Measurements from ENCODE around the gene FHOD3. TPM values are rescaled to one million over a fixed set of nuclear protein-coding genes. Genes with fewer than 3 reads are reported as not detected.

FHOD3 gene
- polyA plus RNA-seq, 3 donors = 0.89 to 7.6 (median 2.9) TPM

DNA sequence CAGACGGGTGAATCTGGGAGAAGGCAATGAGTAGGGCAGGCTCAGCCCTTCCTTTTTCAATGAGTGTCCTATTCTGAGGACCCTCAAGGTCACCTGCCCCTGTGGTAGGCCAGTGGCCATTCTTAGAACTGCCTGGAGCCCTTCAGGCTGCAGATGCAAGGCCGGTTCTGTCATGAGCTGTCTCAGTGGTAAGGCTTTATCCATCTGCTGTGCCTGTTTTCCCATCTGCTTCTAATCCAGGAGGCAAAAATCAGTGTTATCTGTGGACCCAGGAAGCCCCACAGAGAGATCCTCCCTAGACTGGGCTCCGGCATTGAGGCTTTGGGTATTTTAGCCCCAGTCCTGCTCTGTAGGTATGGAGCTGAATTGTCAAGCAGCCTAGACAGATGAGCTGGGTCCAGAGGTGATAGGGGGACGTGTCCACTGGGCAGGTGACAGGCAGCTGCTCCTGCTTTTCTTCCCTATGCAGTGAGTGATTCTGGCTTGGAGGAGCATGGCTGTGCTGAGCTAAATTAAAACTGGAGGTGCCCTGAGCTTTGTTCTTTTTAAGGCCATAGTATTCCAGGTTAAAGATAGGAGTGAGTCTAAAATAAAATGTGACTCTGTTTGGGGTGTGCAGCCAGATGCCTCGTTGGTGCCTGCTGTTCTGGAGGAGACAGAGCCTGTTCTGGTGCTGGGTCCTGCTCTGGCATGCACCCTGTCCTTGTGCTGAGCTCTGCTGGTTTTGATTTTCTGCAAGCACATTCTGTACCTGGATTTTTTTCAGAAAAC, 92.5 kb downstream of the FHOD3 start:
- no peak overlapping the region for H3K27ac ChIP-seq (ENCODE audit: low read depth, low read length)
- WGBS, 3 donors = 63 to 81% (median 80%) methylated on average over 5 of the region's 5 CpGs

DNA sequence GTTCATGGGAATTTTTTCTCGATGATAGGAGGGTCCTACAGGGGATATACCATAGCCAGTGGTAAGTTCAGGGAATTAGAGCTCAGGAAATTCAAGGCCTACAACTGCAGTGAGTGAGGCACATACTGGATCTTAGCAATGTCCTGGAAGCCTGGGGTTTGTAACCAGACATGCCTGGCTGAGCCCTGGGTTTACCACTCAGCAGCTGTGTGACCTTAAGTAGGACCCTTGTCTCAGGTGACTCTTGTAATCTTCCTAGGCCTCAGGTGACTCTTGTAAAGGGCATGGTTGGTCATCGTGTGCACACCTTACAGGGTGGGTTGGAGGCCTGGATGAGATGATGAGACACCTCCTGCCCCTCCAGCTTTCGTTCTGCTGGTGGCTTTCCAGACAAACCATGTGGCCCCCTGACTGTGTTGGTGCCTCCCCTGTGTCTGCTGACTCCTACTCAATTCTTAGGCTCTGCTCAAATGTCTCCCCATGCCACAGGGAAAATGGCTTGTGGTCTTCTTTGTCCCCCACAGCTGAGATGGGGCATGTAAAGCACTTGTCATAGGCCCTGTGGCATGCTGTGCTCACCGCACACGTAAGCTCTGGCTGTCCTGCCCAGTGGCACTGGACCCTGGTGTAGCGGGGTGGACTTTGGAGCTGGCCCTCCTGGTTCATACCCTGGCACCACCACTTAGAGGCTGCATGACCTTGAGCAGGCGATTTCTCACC, 94.1 kb downstream of the FHOD3 start:
- WGBS, 3 donors = 86 to 91% (median 88%) methylated on average over 7 of the region's 7 CpGs
- H3K27ac ChIP-seq (ENCODE audit: low read depth, low read length) = no peak overlapping the region

DNA sequence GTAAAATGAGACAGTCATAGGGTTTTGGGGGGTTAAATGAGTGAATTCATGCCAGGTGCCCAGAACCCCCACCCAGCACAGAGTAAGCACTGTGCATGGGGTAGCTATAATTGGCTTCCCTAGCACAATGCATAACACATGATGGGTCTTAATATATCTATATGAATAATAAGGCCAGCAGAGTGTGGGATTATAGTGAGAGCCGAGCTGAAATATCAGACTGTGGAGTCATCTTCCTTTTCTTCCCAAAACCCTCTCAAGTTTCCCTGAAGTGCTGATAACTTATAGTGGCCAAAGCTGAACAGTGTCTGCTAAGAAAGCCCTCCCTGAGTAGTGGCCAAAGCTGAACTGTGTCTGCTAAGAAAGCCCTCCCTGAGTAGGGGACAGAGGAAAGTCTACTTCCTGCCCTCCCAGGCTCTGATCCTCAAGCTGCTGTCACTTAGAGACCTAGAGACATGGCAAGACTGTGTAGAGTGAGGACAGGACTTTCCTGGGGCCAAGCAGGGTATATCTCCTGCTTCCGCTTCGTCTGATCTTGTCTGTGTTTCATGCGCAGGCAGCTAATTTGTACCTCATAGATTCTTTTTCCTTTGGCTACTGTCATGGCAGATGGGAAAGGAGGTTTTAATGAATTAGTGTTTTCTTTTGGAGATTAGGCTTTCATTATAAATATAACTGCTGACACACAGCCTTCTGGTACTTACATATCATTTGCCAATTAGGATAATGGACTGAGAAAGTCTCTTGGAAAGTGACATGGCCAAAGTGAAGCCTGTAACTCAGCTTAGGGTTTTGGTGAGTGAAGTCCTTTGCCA, 94.9 kb downstream of the FHOD3 start:
- 85 to 91% (median 86%) methylated on average over 4 of the region's 4 CpGs for WGBS, 3 donors
- no peak overlapping the region for H3K27ac ChIP-seq (ENCODE audit: low read depth, low read length)

DNA sequence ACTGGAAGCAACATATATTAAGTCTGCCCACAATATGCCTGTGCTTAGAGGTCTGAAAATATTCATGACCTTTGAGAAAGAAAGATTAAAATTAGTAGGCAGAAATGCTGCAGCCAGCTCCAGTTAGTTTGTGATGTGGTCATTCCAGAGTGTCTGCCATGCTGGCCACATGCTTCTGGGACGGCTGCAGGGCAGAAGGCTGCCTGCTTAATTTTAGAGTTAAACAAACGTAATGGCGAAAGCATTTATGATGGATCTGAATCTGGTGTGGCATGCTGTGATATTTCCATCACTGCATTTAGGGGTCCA, 95.4 kb downstream of the FHOD3 start:
- no peak overlapping the region for H3K27ac ChIP-seq (ENCODE audit: low read depth, low read length)
- WGBS, 3 donors = 84 to 93% (median 87%) methylated on average over 3 of the region's 3 CpGs

- WGBS, 3 donors = 80 to 82% (median 82%) methylated on average over 3 of the region's 3 CpGs
- no peak overlapping the region for H3K27ac ChIP-seq (ENCODE audit: low read depth, low read length)
Observed at GRCh38 chr18:36394486-36394885, 97.0 kb downstream of the FHOD3 start.

GRCh38 chr18:36396190-36396589, 98.7 kb downstream of the FHOD3 start:
- H3K27ac ChIP-seq (ENCODE audit: low read depth, low read length) = no peak overlapping the region

DNA sequence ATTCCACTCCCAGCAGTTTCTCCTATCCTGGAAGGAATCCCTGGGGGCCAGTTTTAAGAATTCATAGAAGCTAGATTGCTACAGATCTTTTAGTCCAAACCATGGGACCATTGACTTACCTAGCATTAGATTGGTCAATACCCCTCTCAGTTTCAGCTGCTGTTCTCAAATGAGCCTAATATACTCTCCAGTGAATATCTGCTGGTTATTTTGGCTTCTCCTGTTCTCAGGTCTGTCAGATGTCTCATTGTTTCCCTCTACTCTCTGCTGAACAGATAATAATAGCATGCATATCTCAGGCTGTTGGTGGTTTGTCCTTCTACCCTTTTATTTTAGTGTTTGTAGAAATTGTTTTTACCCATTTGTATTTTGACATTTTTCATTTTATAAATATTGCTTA, 99.5 kb downstream of the FHOD3 start:
- H3K27ac ChIP-seq (ENCODE audit: low read depth, low read length) = no peak overlapping the region

GRCh38 chr18:36398419-36398818, 100.9 kb downstream of the FHOD3 start:
- no peak overlapping the region for H3K27ac ChIP-seq (ENCODE audit: low read depth, low read length)

GRCh38 chr18:36399055-36399454, 101.5 kb downstream of the FHOD3 start:
- H3K27ac ChIP-seq (ENCODE audit: low read depth, low read length) = no peak overlapping the region
- 73 to 86% (median 74%) methylated on average over 4 of the region's 4 CpGs for WGBS, 3 donors

More at GRCh38 chr18:36398419-36398818, 100.9 kb downstream of the FHOD3 start:
- 92 to 97% (median 94%) methylated on average over 3 of the region's 3 CpGs for WGBS, 3 donors

DNA sequence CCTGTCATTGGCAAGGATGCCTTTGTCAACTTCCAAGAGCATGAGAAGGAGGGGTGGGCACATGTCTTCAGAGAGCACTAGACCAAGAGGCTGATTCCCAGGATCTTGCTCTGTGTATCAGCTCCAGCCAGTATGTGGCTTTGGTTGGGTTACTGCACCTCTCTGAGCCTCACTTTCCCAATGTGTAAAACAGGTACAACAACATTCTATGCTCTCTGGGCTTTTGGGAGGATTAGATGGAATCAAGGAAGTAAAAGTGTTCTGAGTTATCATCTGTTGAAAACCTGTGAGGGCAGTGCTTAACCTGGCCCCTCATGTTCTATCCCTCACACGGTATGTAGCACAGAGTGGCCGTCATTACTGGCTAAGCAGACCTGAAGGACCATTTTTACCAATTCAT, 103.9 kb downstream of the FHOD3 start:
- WGBS, 3 donors = 90 to 94% (median 93%) methylated on average over 2 of the region's 2 CpGs
- H3K27ac ChIP-seq (ENCODE audit: low read depth, low read length) = no peak overlapping the region

GRCh38 chr18:36402765-36403396, 105.4 kb downstream of the FHOD3 start:
- WGBS, 3 donors = 63 to 73% (median 67%) methylated on average over 8 of the region's 8 CpGs
- H3K27ac ChIP-seq (ENCODE audit: low read depth, low read length) = no peak overlapping the region

- 92 to 95% (median 93%) methylated on average over 6 of the region's 6 CpGs for WGBS, 3 donors
- no peak overlapping the region for H3K27ac ChIP-seq (ENCODE audit: low read depth, low read length)
Observed at GRCh38 chr18:36403896-36404820, 106.6 kb downstream of the FHOD3 start.

DNA sequence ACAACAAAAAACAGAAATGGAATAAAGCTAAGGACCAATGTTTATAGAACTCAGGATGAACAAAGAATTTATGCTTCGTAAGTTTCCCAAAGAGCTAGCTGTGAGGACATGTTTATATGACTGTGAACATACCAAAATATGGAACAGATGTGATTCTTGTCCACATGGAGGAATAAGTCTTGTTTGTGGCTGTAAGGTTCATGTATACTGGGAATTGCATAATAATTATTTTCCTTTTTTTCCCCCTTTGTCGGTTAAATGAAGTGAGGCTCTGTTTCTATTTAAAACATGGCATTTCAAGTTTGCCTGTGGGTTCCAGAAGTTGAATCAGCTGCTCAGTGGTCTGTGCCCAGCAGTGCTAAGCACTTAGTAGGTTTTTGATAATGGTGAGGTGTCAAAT, 108.1 kb downstream of the FHOD3 start:
- H3K27ac ChIP-seq (ENCODE audit: low read depth, low read length) = no peak overlapping the region
- WGBS, 3 donors = 81 to 100% (median 84%) methylated on average over 2 of the region's 2 CpGs

- H3K27ac ChIP-seq (ENCODE audit: low read depth, low read length) = no peak overlapping the region
- WGBS, 3 donors = 72 to 85% (median 83%) methylated on average over 5 of the region's 5 CpGs
Observed at GRCh38 chr18:36406805-36407204, 109.3 kb downstream of the FHOD3 start.

DNA sequence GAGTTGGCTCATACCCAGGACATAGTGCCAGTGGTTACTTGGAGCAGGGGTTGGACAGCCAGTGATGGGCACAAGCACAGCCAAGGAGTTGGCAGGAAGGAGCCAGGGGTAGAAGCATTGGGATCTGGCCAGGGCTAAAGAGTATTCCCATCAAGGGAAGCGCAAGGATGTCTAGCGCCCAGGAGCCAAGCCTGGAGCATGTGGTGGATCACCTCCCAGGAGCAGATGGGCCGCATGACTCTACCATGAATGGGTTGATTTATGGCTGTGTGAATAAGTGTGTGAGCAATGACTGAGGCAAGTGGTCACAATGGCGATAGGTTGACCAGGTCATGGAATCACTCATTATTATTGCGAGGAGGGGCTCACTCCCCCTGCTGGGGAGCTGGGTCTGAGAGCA, 111.1 kb downstream of the FHOD3 start:
- WGBS, 3 donors = 96 to 99% (median 98%) methylated on average over 5 of the region's 5 CpGs

DNA sequence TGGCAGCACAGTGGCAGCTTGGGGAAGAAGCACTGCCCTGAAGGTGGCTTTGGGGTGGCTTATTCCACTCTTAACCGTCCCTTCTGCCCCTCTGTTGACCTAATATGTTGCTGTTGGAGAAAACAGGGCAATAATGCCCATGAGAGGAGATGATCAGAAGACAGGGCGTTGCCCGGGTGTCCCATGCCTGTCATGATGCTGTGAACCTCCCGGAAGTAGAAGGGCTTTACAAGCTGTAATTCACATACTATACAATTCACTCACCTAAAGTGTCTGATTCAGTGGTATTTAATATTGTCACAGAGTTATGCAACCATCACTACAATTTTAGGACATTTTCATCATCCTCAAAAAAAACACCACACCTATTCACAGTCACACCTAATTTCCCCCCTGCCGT, 112.3 kb downstream of the FHOD3 start:
- WGBS, 3 donors = 88 to 91% (median 90%) methylated on average over 5 of the region's 5 CpGs
- H3K27ac ChIP-seq (ENCODE audit: low read depth, low read length) = no peak overlapping the region

More for the DNA sequence above, 111.1 kb downstream of the FHOD3 start:
- no peak overlapping the region for H3K27ac ChIP-seq (ENCODE audit: low read depth, low read length)

DNA sequence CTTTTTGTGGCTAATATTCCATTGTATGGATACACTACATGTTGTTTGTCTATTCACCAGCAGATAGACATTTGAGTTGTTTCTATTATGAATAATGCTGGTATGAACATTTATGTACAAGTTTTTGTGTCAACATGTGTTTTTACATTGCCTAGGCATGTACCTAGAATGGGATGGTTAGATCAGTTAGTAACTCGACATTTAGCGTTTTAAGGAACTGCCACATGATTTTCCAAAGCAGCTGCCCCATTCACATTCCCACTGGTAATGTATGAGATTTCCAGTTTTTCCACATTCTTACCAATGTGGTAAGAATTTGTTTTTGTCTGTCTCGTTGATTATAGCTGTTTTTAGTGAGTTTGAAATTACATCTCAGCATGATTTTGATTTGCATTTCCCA, 112.8 kb downstream of the FHOD3 start:
- 78 to 90% (median 88%) methylated on average over 3 of the region's 3 CpGs for WGBS, 3 donors
- no peak overlapping the region for H3K27ac ChIP-seq (ENCODE audit: low read depth, low read length)

- 50 to 79% (median 73%) methylated on average over 3 of the region's 3 CpGs for WGBS, 3 donors
- H3K27ac ChIP-seq (ENCODE audit: low read depth, low read length) = no peak overlapping the region
Observed at GRCh38 chr18:36411745-36412168, 114.2 kb downstream of the FHOD3 start.

Measured in adipose tissue (tissue), 3 donors.